ENCODE measurements around the gene FOCAD. TPM values are rescaled to one million over a fixed set of nuclear protein-coding genes. Genes with fewer than 3 reads are reported as not detected.

Gene FOCAD, protein sequence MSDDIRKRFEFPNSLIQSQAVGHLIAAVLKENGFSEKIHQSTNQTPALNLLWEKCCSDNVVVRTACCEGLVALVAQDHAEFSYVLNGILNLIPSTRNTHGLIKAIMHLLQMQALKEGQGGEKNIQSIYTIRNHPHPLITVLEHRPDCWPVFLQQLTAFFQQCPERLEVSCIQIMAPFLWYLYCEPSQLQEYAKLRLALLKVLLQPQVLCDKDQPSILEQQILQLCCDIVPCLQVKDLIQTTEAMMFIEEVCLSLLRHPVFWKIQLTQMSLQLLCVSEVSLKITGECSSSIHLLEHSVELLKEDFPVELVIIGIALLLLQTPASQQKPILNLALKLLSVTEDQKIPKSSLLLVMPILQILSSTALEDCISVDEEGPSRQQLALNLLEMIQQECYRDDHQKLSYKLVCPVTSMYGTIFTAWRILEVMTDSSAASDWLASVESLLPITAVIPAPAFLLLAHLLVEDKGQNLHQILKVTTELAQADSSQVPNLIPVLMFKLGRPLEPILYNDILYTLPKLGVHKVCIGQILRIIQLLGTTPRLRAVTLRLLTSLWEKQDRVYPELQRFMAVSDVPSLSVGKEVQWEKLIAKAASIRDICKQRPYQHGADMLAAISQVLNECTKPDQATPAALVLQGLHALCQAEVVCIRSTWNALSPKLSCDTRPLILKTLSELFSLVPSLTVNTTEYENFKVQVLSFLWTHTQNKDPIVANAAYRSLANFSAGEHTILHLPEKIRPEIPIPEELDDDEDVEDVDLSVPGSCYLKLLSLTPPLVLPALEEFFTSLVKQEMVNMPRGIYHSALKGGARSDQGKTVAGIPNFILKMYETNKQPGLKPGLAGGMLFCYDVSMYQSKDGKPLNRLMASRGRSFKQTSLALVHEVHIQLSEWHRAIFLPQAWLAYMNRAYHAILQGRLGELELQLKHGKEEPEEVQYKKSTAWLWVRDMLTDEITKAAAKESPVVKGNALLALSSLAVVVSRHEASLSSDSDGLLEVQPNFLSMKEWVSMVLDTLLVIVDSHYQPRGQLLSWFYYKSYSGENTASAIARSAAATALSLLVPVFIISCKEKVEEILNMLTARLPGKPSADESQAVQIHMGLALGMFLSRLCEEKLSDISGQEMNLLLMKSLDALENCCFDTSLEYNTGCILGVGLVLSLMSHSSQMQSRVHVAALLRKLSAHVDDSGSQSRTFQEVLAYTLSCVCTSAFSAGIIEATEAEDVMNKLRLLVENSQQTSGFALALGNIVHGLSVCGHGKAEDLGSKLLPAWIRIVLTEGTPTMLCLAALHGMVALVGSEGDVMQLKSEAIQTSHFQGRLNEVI (N-terminal part only)
- 10 to 100 TPM; 32.7 to 37.7 TPM for total RNA-seq

DNA sequence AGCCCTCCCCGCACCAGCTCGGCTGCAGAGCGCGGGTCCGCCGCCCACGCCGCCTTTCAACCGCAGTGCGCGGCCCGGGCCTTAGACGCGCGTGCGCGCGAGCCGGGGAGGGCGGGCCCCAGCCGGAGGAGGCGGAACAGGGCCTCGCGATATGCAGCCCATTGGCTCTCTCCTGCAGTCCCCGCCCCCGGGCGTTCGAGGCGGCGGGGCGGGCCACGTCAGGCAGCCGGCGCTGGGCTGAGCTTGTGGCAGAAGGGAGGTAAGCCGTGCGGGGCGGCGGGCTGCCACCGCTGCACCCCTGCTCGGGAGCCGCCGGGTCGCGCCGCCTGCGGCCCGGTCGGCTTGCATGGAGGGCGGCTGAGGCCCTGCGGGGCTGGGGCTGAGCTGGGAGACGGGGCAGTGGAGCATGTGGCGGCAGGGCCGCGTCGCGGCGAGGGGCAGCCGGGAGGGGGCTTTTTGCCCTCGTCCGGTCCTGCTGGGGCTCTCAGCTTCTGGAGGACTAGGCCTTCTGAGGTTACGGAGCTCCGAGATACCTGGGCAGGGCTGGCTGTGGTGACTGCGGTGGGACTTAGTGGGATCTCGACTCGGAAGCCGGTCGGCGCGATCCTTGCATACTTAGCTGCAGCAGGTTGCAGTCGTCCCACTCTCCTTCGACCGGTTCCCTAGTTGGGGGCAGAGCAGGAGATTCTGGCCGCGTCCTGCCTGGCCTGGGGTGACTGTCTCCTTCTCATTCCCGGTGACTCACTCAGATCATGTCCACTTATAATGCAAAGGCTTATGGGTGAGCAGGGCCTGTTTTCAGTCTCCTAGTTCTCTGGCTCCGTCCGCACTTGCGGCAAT, at the start of gene FOCAD:
TSS of gene FOCAD (plus strand) at position 225 of the 840 bp plus-strand sequence. CDS start 31,095 bp downstream, outside the sequence.
- Mint-ChIP-seq H3K27ac (peak within 1 kb of the TSS; percentile 80), H3K4me3 (peak within 1 kb of the TSS; percentile 92), H3K36me3 (peaks cover 3% of the 10 kb centered on the region), H3K9me3 (ENCODE audit: low read depth) (no peaks in the 10 kb centered on the region), H3K27me3 (no peaks in the 10 kb centered on the region), H3K4me1 (peaks cover 16% of the 10 kb centered on the region)
- ATAC-seq: peak; percentile 99
- peak; percentile 96 for DNase-seq
- CTCF ChIA-PET: interaction anchor here (0.9 to 1.7 kb wide), 5 partner anchors 25 to 256 kb away, joined by 3 to 5 read pairs (median 4); partner anchors contain the start of gene MLLT3

DNA sequence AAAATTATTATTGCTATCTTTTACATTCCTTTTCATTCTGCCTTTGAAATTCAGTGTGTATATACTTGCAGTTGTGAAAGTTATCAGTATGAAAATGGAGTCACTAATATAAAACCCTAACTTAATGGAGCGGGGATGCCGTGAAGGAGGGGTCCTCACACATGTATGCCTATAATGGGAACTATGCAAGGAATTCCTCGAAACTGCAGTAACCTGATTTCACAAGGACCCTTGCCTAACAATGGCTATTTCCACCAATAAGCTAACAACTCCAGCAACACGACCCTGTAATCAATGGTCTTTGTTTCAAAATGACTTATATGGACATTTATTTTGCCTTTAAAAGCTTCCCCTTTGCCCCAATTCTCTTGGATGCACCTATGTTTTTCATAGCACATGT, 49.2 kb upstream of the FOCAD start:
- H3K4me1 Mint-ChIP-seq: peaks cover 2% of the 10 kb centered on the region
- CTCF ChIA-PET: interaction anchor here (1.3 to 1.4 kb wide), 2 partner anchors 7 to 10 kb away, joined by 4 to 6 read pairs; no protein-coding TSS in a partner anchor
- no peak for ATAC-seq

DNA sequence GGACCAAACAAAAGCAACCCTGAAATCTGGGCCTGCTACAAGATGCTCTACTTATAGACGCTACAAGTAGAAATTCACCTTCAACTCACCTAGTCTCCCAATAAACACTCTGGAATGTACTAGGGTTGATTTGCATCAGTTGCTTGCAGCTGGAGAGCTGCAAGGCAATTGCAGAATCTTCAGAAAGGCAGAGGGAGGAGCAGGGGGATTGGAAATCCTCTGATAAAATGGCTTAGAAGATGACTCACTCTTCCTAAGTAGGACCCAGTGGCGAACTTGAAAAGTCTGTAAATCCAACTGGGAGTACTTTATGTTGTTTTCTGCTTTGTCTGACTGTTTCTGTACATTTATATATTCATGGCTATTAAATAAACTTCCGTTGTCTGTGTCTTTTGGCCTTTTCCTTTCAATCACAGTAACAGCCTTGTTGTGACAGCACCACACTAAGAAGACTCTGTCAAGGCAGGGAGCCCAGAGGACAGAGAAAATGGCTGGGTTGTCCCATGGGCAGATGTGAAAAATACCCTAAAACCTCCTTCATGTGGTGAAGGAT, 47.1 kb upstream of the FOCAD start:
- no peak overlapping the region for H3K27ac Mint-ChIP-seq
- peaks cover 11% of the 10 kb centered on the region for H3K27me3 Mint-ChIP-seq
- peaks cover 2% of the 10 kb centered on the region for H3K36me3 Mint-ChIP-seq
- ATAC-seq (no peak), DNase-seq (no peak)
- CTCF ChIA-PET: no interaction called here
- H3K9me3 Mint-ChIP-seq (ENCODE audit: low read depth): no peaks in the 10 kb centered on the region
- H3K4me3 Mint-ChIP-seq: no peak overlapping the region
- H3K4me1 Mint-ChIP-seq: peaks cover 10% of the 10 kb centered on the region

More for the DNA sequence above, 49.2 kb upstream of the FOCAD start:
- no peak for DNase-seq
- Mint-ChIP-seq H3K36me3 (no peaks in the 10 kb centered on the region), H3K9me3 (ENCODE audit: low read depth) (no peaks in the 10 kb centered on the region), H3K4me3 (no peak overlapping the region), H3K27ac (no peak overlapping the region), H3K27me3 (peaks cover 26% of the 10 kb centered on the region)

GRCh38 chr9:20640331-20641187, 43.5 kb upstream of the FOCAD start:
- no peaks in the 10 kb centered on the region for H3K9me3 Mint-ChIP-seq (ENCODE audit: low read depth)
- CTCF ChIA-PET: interaction anchor here (0.7 to 1.0 kb wide), 2 partner anchors 16 to 354 kb away, joined by 3 to 6 read pairs; no protein-coding TSS in a partner anchor
- no peak overlapping the region for H3K4me3 Mint-ChIP-seq
- peak; percentile 53 for ATAC-seq
- H3K27ac Mint-ChIP-seq: no peak overlapping the region
- peaks cover 10% of the 10 kb centered on the region for H3K4me1 Mint-ChIP-seq
- H3K27me3 Mint-ChIP-seq: peaks cover 6% of the 10 kb centered on the region
- peak; percentile 56 for DNase-seq
- peaks cover 2% of the 10 kb centered on the region for H3K36me3 Mint-ChIP-seq

DNA sequence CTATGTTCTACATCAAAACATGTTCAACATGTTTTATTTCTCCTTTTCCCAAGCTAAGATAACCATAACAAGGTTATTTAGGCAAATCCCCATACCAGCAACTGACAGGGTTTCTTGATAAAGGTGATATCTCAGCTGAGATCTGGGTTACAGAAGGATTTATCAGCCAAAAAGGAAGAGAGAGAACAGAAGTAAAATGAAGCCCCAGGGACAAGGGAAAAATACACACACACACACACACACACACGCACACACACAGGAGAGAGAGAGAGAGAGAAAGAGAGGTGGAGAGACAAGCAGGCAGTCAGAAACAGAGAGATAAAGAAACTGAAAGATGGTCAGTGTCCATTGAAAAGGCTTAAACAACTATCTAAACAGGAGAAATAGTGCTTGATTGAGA, 42.0 kb upstream of the FOCAD start:
- Mint-ChIP-seq H3K9me3 (ENCODE audit: low read depth) (no peaks in the 10 kb centered on the region), H3K4me1 (peaks cover 10% of the 10 kb centered on the region), H3K27ac (no peak overlapping the region), H3K27me3 (peaks cover 7% of the 10 kb centered on the region), H3K4me3 (no peak overlapping the region), H3K36me3 (peaks cover 2% of the 10 kb centered on the region)
- CTCF ChIA-PET: no interaction called here
- no peak for DNase-seq
- ATAC-seq: no peak

DNA sequence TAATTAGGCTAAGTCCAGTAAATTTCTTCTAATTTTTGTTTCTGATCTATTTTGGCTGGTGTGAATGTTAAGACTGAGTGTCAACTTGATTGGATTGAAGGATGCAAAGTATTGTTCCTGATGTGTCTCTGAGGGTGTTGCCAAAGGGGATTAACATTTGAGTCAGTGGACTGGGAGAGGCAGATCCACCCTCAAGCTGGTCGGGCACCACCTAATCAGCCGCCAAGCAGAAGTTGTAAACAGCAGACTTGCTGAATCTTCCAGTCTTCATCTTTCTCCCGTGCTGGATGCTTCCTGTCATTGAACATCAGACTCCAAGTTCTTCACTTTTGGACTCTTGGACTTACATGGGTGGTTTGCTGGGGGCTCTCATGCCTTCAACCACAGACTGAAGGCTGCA, 40.4 kb upstream of the FOCAD start:
- H3K4me1 Mint-ChIP-seq: peaks cover 10% of the 10 kb centered on the region
- H3K4me3 Mint-ChIP-seq: no peak overlapping the region
- no peaks in the 10 kb centered on the region for H3K9me3 Mint-ChIP-seq (ENCODE audit: low read depth)
- H3K27ac Mint-ChIP-seq: no peak overlapping the region
- DNase-seq (no peak), ATAC-seq (no peak)
- H3K36me3 Mint-ChIP-seq: peaks cover 2% of the 10 kb centered on the region
- CTCF ChIA-PET: interaction anchor here (1.3 kb wide), 1 partner anchor 19 kb away, joined by 4 read pairs; no protein-coding TSS in a partner anchor
- peaks cover 9% of the 10 kb centered on the region for H3K27me3 Mint-ChIP-seq

DNA sequence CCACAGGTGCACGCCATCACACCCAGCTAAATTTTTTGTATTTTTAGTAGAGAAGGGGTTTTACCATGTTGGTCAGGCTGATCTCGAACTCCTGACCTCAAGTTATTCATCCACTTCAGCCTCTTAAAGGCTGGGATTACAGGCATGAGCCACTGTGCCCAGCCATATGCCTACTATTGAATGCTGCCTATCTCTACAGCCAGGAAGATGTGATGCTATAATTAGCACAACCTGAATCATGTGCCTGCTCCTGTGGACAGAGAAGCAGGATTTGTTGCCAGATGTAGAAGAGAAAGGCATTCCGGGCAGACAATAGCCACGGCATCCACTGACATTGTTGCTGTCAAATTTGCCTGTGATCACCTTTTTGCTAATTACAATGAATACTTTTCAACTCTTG, 37.4 kb upstream of the FOCAD start:
- Mint-ChIP-seq H3K4me1 (no peaks in the 10 kb centered on the region), H3K9me3 (ENCODE audit: low read depth) (no peaks in the 10 kb centered on the region), H3K27ac (no peak overlapping the region), H3K27me3 (peaks cover 7% of the 10 kb centered on the region), H3K4me3 (no peak overlapping the region), H3K36me3 (no peaks in the 10 kb centered on the region)
- CTCF ChIA-PET: no interaction called here
- ATAC-seq (no peak), DNase-seq (no peak)

GRCh38 chr9:20649381-20649780, 34.7 kb upstream of the FOCAD start:
- CTCF ChIA-PET: no interaction called here

DNA sequence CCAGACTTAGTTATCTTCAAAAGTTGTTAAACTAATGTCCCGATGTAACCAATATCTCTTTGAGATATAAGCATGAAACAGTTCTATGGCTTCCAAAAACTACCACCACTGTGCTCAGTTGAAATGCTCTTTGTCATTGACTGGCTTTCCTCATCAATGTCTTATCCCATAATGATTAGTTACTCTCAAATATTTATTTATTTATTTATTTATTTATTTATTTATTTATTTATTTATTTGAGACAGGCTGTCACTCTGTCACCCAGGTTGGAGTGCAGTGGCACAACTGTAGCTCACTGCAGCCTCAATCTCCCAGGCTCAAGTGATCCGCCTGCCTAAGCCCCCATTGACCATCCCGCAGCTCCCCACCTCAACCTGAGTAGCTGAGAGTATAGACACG, 33.7 kb upstream of the FOCAD start:
- ATAC-seq (no peak), DNase-seq (no peak)
- Mint-ChIP-seq H3K27ac (no peak overlapping the region), H3K4me1 (no peaks in the 10 kb centered on the region), H3K27me3 (peaks cover 7% of the 10 kb centered on the region), H3K9me3 (ENCODE audit: low read depth) (no peaks in the 10 kb centered on the region), H3K36me3 (no peaks in the 10 kb centered on the region), H3K4me3 (no peak overlapping the region)
- CTCF ChIA-PET: no interaction called here

More at GRCh38 chr9:20649381-20649780, 34.7 kb upstream of the FOCAD start:
- DNase-seq (no peak), ATAC-seq (no peak)
- no peak overlapping the region for H3K4me3 Mint-ChIP-seq
- no peaks in the 10 kb centered on the region for H3K36me3 Mint-ChIP-seq
- peaks cover 7% of the 10 kb centered on the region for H3K27me3 Mint-ChIP-seq
- no peak overlapping the region for H3K27ac Mint-ChIP-seq
- no peaks in the 10 kb centered on the region for H3K4me1 Mint-ChIP-seq
- H3K9me3 Mint-ChIP-seq (ENCODE audit: low read depth): no peaks in the 10 kb centered on the region

- H3K27ac Mint-ChIP-seq: no peak overlapping the region
- H3K27me3 Mint-ChIP-seq: peaks cover 7% of the 10 kb centered on the region
- H3K36me3 Mint-ChIP-seq: no peaks in the 10 kb centered on the region
- H3K4me3 Mint-ChIP-seq: no peak overlapping the region
- no peak for ATAC-seq
- DNase-seq: no peak
- H3K4me1 Mint-ChIP-seq: no peaks in the 10 kb centered on the region
- no peaks in the 10 kb centered on the region for H3K9me3 Mint-ChIP-seq (ENCODE audit: low read depth)
- CTCF ChIA-PET: interaction anchor here (0.6 kb wide), 1 partner anchor 196 kb away, joined by 3 read pairs; no protein-coding TSS in a partner anchor
Observed at GRCh38 chr9:20650750-20651299, 33.2 kb upstream of the FOCAD start.

GRCh38 chr9:20651939-20652338, 32.1 kb upstream of the FOCAD start:
- H3K27ac Mint-ChIP-seq: no peak overlapping the region

More at GRCh38 chr9:20651939-20652338, 32.1 kb upstream of the FOCAD start:
- Mint-ChIP-seq H3K9me3 (ENCODE audit: low read depth) (no peaks in the 10 kb centered on the region), H3K27me3 (peaks cover 3% of the 10 kb centered on the region), H3K4me3 (no peak overlapping the region), H3K4me1 (no peaks in the 10 kb centered on the region), H3K36me3 (no peaks in the 10 kb centered on the region)
- no peak for ATAC-seq
- CTCF ChIA-PET: interaction anchor here (1.4 kb wide), 1 partner anchor 27 kb away, joined by 8 read pairs; no protein-coding TSS in a partner anchor
- no peak for DNase-seq
